Smooth muscle cell of the brain vasculature (primary cell): Measurements from ENCODE around the gene BTG4.

Experiments
- DNase-seq: peaks from one replicate; pipeline ENCODE4 v3.0.0-alpha.2; 2012; ENCODE audit warnings: low read depth, low spot score

Gene BTG4

GRCh38 chr11:111455291-111456085 is 56.7 kb downstream of the BTG4 start:
- DNase-seq, result no peak

GRCh38 chr11:111454561-111455192 is 57.5 kb downstream of the BTG4 start:
- DNase-seq, result peak; percentile 24

- no peak for DNase-seq
Observed at GRCh38 chr11:111452817-111453552, 59.2 kb downstream of the BTG4 start.

- DNase-seq, result no peak
Observed at GRCh38 chr11:111452146-111452545, 60.0 kb downstream of the BTG4 start.

DNA sequence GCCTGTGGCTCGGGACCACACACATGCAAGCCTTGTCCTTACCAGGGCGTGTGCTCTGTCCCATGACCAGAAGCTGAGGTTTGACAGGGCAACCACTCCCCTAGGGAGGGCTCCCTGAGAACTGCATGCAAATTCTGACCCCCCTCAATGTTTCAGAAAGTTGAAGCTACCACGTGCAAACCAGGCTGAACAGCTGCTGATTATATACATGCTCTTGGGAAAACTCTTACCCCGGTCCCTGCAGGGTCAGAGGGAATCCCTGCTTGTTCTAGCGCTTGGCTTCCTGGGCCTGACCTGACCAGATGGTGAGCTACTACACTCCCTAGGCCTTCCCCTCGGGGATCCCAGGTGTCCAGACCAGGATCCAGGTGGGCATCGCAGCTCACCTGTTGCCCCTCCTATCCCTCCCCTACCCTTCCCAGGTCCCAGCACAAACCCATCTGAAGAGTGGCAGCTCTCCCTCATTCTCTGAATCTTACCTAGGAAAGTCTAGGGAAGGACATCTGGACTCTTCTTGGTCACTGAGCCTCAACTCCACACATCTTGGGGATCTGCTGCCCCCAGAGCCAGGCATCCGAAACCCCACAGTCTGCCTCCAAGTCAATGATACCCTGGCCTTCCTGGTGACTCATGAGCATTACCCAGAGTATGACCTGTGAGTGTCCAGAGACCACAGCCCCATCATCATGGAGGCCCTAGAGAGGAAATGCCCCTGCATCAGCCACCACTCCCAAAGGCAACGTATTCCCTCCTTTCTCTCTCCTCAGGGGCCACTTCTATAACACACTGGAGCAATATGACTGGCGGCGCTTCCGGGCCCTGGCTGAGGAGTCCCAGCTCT is 61.5 kb downstream of the BTG4 start:
- no peak for DNase-seq

GRCh38 chr11:111449696-111450479 is 62.3 kb downstream of the BTG4 start:
- DNase-seq, result no peak

- DNase-seq, result no peak
Observed at GRCh38 chr11:111448831-111449557, 63.2 kb downstream of the BTG4 start.

- DNase-seq, result no peak
Observed at GRCh38 chr11:111448414-111448813, 63.8 kb downstream of the BTG4 start.

- no peak for DNase-seq
Observed at GRCh38 chr11:111447931-111448330, 64.3 kb downstream of the BTG4 start.

GRCh38 chr11:111447112-111447471 is 65.1 kb downstream of the BTG4 start:
- no peak for DNase-seq

GRCh38 chr11:111446404-111447111 is 65.6 kb downstream of the BTG4 start:
- DNase-seq, result peak; percentile 70

GRCh38 chr11:111445586-111445985 is 66.6 kb downstream of the BTG4 start:
- DNase-seq, result no peak
